HK-2 (cell line): ENCODE measurements around the gene LRRC61.
"Not testable (repeated sequence)": the region's sequence is repeated elsewhere in the genome, so short reads cannot be mapped to it uniquely, and the experiment has no call there.

Source experiments
- DNase-seq: peaks from one replicate; pipeline ENCODE4 v3.0.0-alpha.2; 2018; ENCODE audit not compliant: unreplicated experiment

LRRC61 gene

DNA sequence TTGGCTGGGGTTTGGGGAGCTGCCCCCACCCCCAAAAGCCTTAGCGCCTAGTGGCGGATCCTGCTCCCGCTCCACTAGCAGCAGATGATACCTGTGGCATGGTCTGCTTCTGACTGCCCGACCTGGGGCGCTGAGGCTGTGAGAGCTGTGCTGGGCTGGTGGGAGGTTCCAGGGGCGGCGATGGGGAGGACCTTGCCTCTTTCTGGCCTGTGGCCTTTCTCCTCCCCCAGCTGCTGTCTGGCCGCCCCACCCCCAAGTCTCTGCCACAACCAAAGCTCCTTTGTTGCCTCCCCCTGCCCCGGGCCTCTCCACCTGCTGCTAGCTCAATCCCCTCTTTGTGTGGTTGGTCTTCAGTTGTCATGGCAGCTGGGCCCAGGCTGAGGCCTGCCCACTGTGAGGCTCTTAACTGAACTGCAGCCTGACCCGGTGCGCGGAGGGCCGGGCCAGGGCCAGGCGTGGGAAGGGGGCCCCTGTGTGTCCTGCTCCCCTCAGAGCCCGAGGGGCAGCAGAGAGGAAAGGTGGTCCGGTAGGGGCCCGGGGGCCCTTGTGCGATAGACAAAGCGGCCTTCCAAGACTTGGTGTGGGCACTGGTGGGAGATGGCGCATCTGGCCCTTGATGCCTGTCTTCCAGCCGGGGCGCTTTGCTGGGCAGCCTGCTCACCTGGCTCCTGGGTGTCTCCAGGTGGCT is 60.7 kb downstream of the LRRC61 start:
- no peak for DNase-seq

DNA sequence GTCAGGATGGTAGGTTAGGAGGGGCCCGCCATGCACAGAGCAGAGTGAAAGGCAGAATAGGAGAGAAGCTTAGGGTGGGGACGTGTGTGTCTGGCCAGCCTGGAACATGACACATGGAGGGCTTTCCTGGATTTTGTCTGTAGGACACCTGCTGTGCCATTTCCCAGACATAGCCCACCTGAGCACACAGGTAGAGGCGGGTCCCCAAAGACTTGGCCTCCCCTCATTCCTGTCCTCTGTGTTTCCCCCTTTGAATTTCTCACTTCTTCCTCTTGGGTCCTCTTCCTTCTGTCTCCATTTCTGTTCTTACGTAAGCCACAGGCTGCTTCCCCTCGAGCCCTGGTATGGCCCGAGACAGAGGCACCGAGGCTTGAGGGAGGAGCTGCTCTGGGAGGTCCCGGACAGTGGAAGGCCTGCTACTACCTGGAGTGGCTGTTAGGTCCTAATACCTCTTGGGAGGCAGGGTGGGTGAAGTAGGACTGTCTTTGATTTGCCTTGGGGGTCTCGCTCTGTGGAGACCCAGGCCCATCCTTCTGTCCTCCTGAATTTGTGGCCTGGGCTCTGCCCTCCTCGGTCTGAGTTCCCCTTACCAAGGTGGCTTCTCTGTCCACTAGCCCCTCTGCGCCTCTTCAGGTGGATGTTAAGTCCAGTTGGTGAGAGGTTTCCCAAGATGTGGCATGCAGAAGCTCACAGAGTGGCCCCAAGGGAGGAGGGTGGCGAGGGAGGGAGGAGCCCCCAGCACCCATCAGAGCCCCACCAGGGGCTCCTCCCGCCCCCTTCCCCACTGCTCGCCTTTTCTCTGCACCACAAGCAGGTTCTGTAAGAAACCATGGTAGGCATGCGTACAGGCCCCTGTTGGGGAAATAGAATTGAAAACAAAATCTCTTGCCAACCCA is 61.5 kb downstream of the LRRC61 start:
- DNase-seq: no peak

DNA sequence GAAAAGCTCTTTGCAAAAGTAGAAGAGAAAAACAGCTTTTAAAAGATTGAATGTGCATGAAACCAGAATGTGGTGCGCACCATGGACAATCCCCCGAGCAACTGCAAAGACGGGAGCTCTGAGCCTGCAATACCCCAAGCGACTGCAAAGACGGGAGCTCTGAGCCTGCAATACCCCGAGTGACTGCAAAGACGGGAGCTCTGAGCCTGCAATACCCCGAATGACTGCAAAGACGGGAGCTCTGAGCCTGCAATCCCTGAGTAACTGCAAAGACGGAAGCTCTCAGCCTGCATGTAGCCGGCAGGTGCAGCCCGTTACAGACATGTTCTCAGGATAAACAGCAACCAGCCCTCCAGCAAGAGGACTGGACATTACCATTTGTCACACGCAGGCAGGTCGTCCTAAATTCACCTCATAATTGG is 62.2 kb downstream of the LRRC61 start:
- no peak for DNase-seq

DNA sequence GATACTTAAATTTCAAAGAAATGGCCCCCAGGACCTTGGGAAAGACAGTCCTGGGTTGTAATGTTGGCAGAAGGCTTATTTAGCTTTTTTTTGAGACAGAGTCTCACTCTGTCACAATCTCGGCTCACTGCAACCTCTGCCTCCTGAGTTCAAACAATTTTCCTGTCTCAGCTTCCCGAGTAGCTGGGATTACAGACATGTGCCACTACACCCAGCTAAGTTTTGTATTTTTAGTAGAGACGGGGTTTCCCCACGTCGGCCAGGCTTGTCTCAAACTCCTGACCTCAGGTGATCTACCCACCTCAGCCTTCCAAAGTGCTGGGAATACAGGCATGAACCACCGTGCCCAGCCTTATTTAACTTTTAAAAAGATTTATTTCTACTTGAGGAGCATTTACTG is 62.7 kb downstream of the LRRC61 start:
- not testable (repeated sequence) for DNase-seq
